ENCODE measurements around the gene SPIB. TPM values are rescaled to one million over a fixed set of nuclear protein-coding genes. Genes with fewer than 3 reads are reported as not detected.

SPIB gene
- total RNA-seq, 4 donors from 2014 or later: not detected

- TF ChIP-seq, protein P1, sequence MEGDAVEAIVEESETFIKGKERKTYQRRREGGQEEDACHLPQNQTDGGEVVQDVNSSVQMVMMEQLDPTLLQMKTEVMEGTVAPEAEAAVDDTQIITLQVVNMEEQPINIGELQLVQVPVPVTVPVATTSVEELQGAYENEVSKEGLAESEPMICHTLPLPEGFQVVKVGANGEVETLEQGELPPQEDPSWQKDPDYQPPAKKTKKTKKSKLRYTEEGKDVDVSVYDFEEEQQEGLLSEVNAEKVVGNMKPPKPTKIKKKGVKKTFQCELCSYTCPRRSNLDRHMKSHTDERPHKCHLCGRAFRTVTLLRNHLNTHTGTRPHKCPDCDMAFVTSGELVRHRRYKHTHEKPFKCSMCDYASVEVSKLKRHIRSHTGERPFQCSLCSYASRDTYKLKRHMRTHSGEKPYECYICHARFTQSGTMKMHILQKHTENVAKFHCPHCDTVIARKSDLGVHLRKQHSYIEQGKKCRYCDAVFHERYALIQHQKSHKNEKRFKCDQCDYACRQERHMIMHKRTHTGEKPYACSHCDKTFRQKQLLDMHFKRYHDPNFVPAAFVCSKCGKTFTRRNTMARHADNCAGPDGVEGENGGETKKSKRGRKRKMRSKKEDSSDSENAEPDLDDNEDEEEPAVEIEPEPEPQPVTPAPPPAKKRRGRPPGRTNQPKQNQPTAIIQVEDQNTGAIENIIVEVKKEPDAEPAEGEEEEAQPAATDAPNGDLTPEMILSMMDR (IDR thresholded peaks at IDR 0.05; ENCODE audit: low read depth): no peak
These were observed 3.1 kb upstream of the SPIB start for GRCh38 chr19:50415661-50416033.

DNA sequence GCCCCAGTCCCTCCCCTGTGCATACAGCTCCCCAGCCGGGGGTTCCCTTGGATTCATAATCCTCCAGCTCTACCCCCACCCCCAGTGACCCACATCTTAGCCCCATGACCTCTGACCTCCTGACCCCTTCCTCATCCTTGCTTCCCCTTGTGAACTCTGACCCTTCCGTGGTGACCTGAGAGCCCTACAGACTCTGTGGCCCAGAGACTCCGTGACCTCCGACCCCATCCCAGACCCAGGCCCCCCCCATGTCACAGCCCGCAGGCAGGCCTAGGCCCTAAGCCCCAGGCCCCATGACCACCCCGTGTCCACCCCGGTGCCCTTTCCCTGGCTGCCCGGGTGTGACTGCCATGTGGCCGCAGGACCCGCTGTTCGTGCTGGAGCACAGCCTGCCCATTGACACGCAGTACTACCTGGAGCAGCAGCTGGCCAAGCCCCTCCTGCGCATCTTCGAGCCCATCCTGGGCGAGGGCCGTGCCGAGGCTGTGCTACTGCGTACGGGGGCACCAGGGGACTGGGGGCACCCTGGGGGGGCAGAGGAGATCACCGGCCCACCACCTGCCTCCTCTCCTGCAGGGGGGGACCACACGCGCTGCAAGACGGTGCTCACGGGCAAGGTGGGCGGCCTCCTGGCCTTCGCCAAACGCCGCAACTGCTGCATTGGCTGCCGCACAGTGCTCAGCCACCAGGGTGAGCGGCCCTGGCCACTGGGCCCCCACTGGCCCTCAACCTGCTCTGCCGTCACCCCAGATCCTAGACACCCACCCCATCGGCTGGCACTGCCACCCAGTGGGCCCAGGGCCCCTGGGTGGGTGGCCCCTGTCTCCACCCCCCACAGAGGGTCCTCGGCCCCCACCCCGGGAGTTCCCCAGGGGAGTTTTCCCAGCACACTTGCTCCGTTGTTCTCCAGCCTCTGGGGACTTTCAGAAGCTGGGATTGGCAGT, 2.4 kb upstream of the SPIB start:
- TF ChIP-seq, protein P1 (IDR thresholded peaks at IDR 0.05; ENCODE audit: low read depth): no peak

DNA sequence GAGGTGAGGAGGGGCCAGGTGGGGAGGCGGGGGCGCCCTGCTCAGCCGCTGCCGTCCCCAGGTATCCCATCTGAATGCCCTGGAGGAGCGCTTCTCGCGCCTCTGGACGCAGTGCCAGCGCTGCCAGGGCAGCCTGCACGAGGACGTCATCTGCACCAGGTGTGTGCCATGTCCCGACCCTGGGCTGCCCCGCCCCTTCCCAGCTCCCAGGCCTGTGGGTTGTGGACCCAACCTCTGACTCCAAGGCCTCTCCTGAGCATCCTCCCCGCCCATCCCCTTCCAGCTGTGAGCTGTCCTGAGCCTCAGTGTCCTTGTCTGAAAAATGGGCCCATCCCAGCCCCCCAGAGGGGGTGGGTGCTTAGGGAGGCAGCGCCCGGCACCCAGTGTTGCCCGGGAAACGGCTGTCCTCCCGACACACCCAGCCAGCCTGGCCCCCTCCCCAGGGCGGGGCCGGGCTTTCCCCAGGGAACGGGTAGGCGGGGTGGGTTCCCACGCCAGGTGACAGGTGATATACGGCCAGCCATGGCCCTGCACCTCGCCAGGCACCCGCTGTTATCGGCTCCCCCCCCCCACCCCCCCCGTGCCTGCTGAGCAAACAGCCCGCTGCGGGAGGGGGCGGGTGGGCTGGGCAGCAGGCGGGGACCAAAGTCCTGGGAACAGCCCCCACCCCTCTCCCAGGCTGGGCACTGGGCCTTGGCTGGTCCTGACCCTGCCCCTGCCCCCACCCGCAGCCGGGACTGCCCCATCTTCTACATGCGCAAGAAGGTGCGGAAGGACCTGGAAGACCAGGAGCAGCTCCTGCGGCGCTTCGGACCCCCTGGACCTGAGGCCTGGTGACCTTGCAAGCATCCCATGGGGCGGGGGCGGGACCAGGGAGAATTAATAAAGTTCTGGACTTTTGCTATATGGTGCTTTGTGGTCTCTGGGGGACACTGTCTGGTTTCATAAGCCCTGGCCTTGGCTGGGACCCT, 1.3 kb upstream of the SPIB start:
- TF ChIP-seq, protein P1 (IDR thresholded peaks at IDR 0.05; ENCODE audit: low read depth): no peak

DNA sequence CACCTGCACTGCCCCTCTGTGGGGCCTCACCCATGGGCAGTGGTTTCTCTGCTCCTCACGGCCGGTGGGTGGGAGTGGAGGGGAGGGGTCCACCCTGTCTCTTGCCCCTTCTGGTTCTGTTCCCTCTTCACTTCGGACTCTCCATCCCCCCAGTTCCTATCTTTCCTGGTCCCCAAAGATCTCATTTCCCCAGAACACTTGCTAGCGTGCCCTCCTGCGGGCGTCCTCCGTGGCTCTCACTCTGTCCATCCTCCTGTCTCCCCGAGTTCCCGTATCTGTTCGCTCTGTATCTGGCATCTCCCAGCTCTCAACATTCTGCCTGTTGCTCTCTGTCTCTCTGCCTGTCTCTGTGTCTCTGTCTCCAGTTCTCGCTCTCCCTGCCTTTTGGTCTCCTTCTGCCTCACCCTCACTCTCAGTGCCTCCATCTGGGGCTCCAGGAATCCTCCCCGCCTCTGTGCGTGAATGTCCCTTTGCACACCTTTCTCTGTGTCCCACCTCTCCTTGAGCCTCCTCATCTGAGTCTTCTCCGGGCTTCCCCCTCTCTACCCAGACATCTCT, 363 bp downstream of the SPIB start:
- TF ChIP-seq, protein P1 (IDR thresholded peaks at IDR 0.05; ENCODE audit: low read depth): no peak

GRCh38 chr19:50419580-50420035, 870 bp downstream of the SPIB start:
- TF ChIP-seq, protein P1 (IDR thresholded peaks at IDR 0.05; ENCODE audit: low read depth): no peak

DNA sequence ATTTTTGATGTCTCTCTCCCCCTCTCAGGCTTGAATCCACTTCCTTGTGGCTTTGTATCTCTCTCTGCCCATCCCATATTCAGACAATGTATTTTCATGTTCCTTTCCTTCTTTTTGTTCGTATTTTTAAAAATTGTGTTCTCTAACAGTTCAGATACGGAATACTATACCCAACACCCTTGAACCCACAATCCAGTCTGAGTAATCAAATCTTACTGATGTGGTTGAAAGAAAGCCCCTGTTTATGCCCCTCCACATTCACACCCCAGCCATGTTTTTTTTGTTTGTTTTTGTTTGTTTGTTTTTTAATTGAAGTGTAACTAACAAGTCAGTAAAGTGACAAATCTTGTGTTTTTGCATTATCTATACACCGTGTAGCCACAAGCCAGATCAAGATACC, 1.4 kb downstream of the SPIB start:
- TF ChIP-seq, protein P1 (IDR thresholded peaks at IDR 0.05; ENCODE audit: low read depth): no peak

Data from subcutaneous adipose tissue (tissue), 4 donors.